GM12878 (cell line): Measurements from ENCODE around the gene ASZ1. TPM values are rescaled to one million over a fixed set of nuclear protein-coding genes. Genes with fewer than 3 reads are reported as not detected.

Experiments used
- ATAC-seq: fragments of 200-7000 bp; cut with Tn5 transposase; 3 replicates; pipeline ENCODE4 v1.9.1; 2020; ENCODE audit warnings: mild to moderate bottlenecking, moderate library complexity
- BruUV-seq: library from RNA; stranded (reverse); fragments of 400-500 nt; replicated peaks from 2 replicates; lab custom pipeline; 2021; lab: Mats Ljungman, UMichigan
- CTCF ChIA-PET: fragments of 300-600 bp; sonication (Branson Sonifier 250); formaldehyde crosslinking; extraction: SDS; loops from one replicate; lab custom pipeline; 2021; ENCODE audit warnings: inconsistent platforms; lab: Yijun Ruan, JAX
- POLR2A ChIA-PET: fragments of 350-600 bp; formaldehyde crosslinking; extraction: SDS; loops from one replicate; lab custom pipeline; 2021; ENCODE audit warnings: inconsistent platforms; lab: Charles Lee
- RAD21 ChIA-PET: fragments of 300-600 bp; sonication (Branson Sonifier 250); formaldehyde crosslinking; loops from one replicate; lab custom pipeline; 2023; ENCODE audit warnings: antibody characterized with exemption; ENCODE audit not compliant: unreplicated experiment; lab: Charles Lee
- SMC1A ChIA-PET: fragments of 300-600 bp; sonication (Branson Sonifier 250); formaldehyde crosslinking; loops from one replicate; lab custom pipeline; 2023; ENCODE audit not compliant: unreplicated experiment, uncharacterized antibody; lab: Charles Lee
- DNase-seq: peaks from one replicate; pipeline ENCODE4 v3.0.0-alpha.2; 2011; ENCODE audit warnings: low read depth, low spot score
- FAIRE-seq: peaks from 3 replicates; lab custom pipeline; 2011; peaks lifted over from hg19 to GRCh38; lab: Jason Lieb, UNC
- H2AFZ ChIP-seq: 2 replicates; pipeline ENCODE4 v1.6.0; 2011; ENCODE audit warnings: low read depth, low read length, control low read depth; ENCODE audit not compliant: control insufficient read depth
- H3K27ac ChIP-seq: 2 replicates; pipeline ENCODE4 v1.5.1; 2011; ENCODE audit warnings: control low read depth; ENCODE audit not compliant: control insufficient read depth, insufficient read depth
- H3K27me3 ChIP-seq, 2 experiments: replicated peaks in 1 of 2; 2 replicates each; pipeline versions ENCODE4 v1.6.0 to v1.6.1; 2011; ENCODE audit warnings: low read length in 1 of 2; ENCODE audit not compliant: control insufficient read depth in 2 of 2, insufficient read depth in 2 of 2
- H3K36me3 ChIP-seq, 2 experiments: 2 replicates each; pipeline ENCODE4 v1.5.1; 2011; ENCODE audit warnings: low read length in 1 of 2; ENCODE audit not compliant: control insufficient read depth in 2 of 2, insufficient read depth in 2 of 2
- H3K4me1 ChIP-seq: 2 replicates; pipeline ENCODE4 v1.6.1; 2011; ENCODE audit warnings: mild to moderate bottlenecking, low read length, moderate library complexity, mixed read lengths; ENCODE audit not compliant: control insufficient read depth, insufficient read depth
- H3K4me2 ChIP-seq: 2 replicates; pipeline ENCODE4 v1.6.0; 2011; ENCODE audit warnings: control low read depth; ENCODE audit not compliant: control insufficient read depth, insufficient read depth
- H3K4me3 ChIP-seq: fragments of 200-600 bp; sonication (generic); 2 replicates; pipeline ENCODE4 v1.5.1; 2016
- H3K79me2 ChIP-seq: 2 replicates; pipeline ENCODE4 v1.6.0; 2011; ENCODE audit warnings: low read length; ENCODE audit not compliant: control insufficient read depth, insufficient read depth
- H3K9ac ChIP-seq: 2 replicates; pipeline ENCODE4 v1.8.0; 2011; ENCODE audit warnings: low read length, control low read depth, mixed read lengths; ENCODE audit not compliant: control insufficient read depth, insufficient read depth
- H3K9me3 ChIP-seq: replicated peaks from 3 replicates; pipeline ENCODE4 v1.5.1; 2011; ENCODE audit warnings: mild to moderate bottlenecking, low read length; ENCODE audit not compliant: control insufficient read depth, insufficient read depth
- H4K20me1 ChIP-seq: 2 replicates; pipeline ENCODE4 v1.6.0; 2011; ENCODE audit not compliant: control insufficient read depth, insufficient read depth
- E4F1 ChIP-seq: fragments of 450-650 bp; IDR thresholded peaks from 2 replicates; pipeline ENCODE4 v1.6.1; 2018; ENCODE audit warnings: borderline replicate concordance, mild to moderate bottlenecking; ENCODE audit not compliant: partially characterized antibody
- EED ChIP-seq: sonication (generic); IDR thresholded peaks from 2 replicates; pipeline ENCODE4 v1.6.1; 2016; ENCODE audit warnings: antibody characterized with exemption, low read depth
- EGR1 ChIP-seq, 2 experiments: IDR thresholded peaks; 1 replicate in 1 of 2; 2 replicates in 1 of 2; pipeline ENCODE4 v1.6.1; 2011 to 2012; ENCODE audit warnings: low read depth in 2 of 2, low read length in 2 of 2, borderline replicate concordance in 1 of 2, mild to moderate bottlenecking in 1 of 2, moderate library complexity in 1 of 2
- EP300 ChIP-seq, 2 experiments: fragments of 150-350 bp in 1 of 2; IDR thresholded peaks; 2 replicates each; pipeline ENCODE4 v1.6.1; 2011 to 2012; ENCODE audit warnings: low read depth in 2 of 2, low read length in 2 of 2, borderline replicate concordance in 1 of 2, improper control_type of control experiment in 1 of 2, inconsistent platforms in 1 of 2; ENCODE audit not compliant: control insufficient read depth in 1 of 2
- IKZF1 ChIP-seq: fragments of 450-650 bp; conservative IDR thresholded peaks from 2 replicates; pipeline ENCODE4 v1.6.1; 2017; ENCODE audit warnings: antibody characterized with exemption, mild to moderate bottlenecking
- TCF12 ChIP-seq: IDR thresholded peaks from 2 replicates; pipeline ENCODE4 v1.6.1; 2011; ENCODE audit warnings: low read depth, mild to moderate bottlenecking, low read length
- USF2 ChIP-seq: IDR thresholded peaks from 2 replicates; pipeline ENCODE4 v1.6.1; 2011; ENCODE audit warnings: low read depth, low read length, improper control_type of control experiment, borderline replicate concordance
- ZBTB4 ChIP-seq: fragments of 450-650 bp; formaldehyde crosslinking; IDR thresholded peaks from 2 replicates; pipeline ENCODE4 v1.4.0; 2022; ENCODE audit warnings: mild to moderate bottlenecking, moderate library complexity
- WGBS: methylation state at CpG from one replicate; pipeline ENCODE4 v1.1.6; 2016; ENCODE audit warnings: low lambda C conversion rate; ENCODE audit not compliant: insufficient replicate concordance, insufficient coverage; ENCODE audit errors: missing lambda C conversion rate; 5-methylcytosine and 5-hydroxymethylcytosine counted together
- in situ Hi-C: fragments of 300-500 bp; cut with MboI; formaldehyde crosslinking; loops from 9 replicates; pipeline ENCODE4 v1.14.3; 2018; ENCODE audit warnings: mixed read lengths
- intact Hi-C: fragments of 100-400 bp; cut with micrococcal nuclease; formaldehyde crosslinking; loops from one replicate; pipeline ENCODE4 v1.14.2; 2022; ENCODE audit not compliant: unreplicated experiment
- polyA plus RNA-seq, 11 experiments: library from polyadenylated mRNA; depleted of rRNA in 4 of 11; unstranded in 6 of 11; stranded (reverse) in 5 of 11; fragments of >200 nt; fragmentation: Nextera tagmentation in 4 of 11; fragmentation: Illumina TruSeq in 1 of 11; extraction: Ambion mirVana in 4 of 11; extraction: Trizol in 1 of 11; gene quantifications; 1 replicate in 1 of 11; 2 replicates in 10 of 11; pipeline versions ENCODE4 v1.2.1 to v1.2.3, GENCODE V29; 2011 to 2016; ENCODE audit warnings: inconsistent platforms in 2 of 11, missing spikeins in 2 of 11, low read depth in 1 of 11
- total RNA-seq, 4 experiments: library from RNA; depleted of rRNA in 3 of 4; stranded (reverse); fragments of >200 nt in 3 of 4; fragmentation: Illumina TruSeq in 1 of 4; extraction: Trizol in 1 of 4; gene quantifications; 2 replicates each; pipeline versions ENCODE4 v1.2.1 to v1.2.3, GENCODE V29; 2013 to 2021

ASZ1 gene
- total and polyA plus RNA-seq, 10 of the 15 experiments (the other 5 are each of a cell fraction or from before 2014, with no cell fraction given) = 0.04 to 0.09 (median 0.06) TPM; not detected in 5

GRCh38 chr7:117448655-117449054 is 21.4 kb upstream of the ASZ1 start:
- Histone ChIP-seq H3K4me3 (no peak overlapping the region), H3K4me1 (no peaks in the 10 kb centered on the region), H3K27me3 (no peaks in the 10 kb centered on the region), H4K20me1 (no peaks in the 10 kb centered on the region), H3K9me3 (no peaks in the 10 kb centered on the region; the same call in 2 of the 3 replicates), H3K4me2 (no peak overlapping the region), H3K79me2 (no peaks in the 10 kb centered on the region), H3K9ac (no peak overlapping the region), H3K36me3 (no peaks in the 10 kb centered on the region), H2AFZ (no peak overlapping the region), H3K27ac (no peak overlapping the region)
- DNase-seq (no peak), ATAC-seq (no peak), FAIRE-seq (no peak)
- WGBS = 43% methylated on average over 2 of the region's 2 CpGs
- in situ Hi-C loops = no loop called here
- intact Hi-C loops = no loop called here
- ChIA-PET POLR2A (no interaction called here), SMC1A (no interaction called here), RAD21 (no interaction called here), CTCF (interaction anchor here (0.9 to 1.0 kb wide), 2 partner anchors 10 to 27 kb away, joined by 3 read pairs; no protein-coding TSS in a partner anchor)
- BruUV-seq = no TSS peak
- no peak for TF ChIP-seq E4F1

GRCh38 chr7:117446220-117446815 is 19.0 kb upstream of the ASZ1 start:
- Histone ChIP-seq H3K27ac (no peak overlapping the region), H3K36me3 (no peaks in the 10 kb centered on the region), H3K4me1 (no peaks in the 10 kb centered on the region), H4K20me1 (no peaks in the 10 kb centered on the region), H2AFZ (no peak overlapping the region), H3K4me3 (no peak overlapping the region), H3K9ac (no peak overlapping the region), H3K27me3 (no peaks in the 10 kb centered on the region), H3K79me2 (no peaks in the 10 kb centered on the region), H3K9me3 (no peaks in the 10 kb centered on the region; the same call in 2 of the 3 replicates), H3K4me2 (no peak overlapping the region)
- FAIRE-seq (no peak), DNase-seq (no peak), ATAC-seq (no peak)
- ChIA-PET SMC1A (interaction anchor here (1.1 to 1.5 kb wide), 3 partner anchors 8 to 11 kb away, joined by 4 to 6 read pairs (median 4); no protein-coding TSS in a partner anchor), CTCF (interaction anchor here (1.7 to 1.9 kb wide), 2 partner anchors 10 to 13 kb away, joined by 3 to 7 read pairs; no protein-coding TSS in a partner anchor), RAD21 (no interaction called here), POLR2A (no interaction called here)
- intact Hi-C loops = no loop called here
- in situ Hi-C loops = no loop called here
- WGBS = 48% methylated on average over 4 of the region's 4 CpGs
- BruUV-seq = no TSS peak
- TF ChIP-seq TCF12 (no peak), ZBTB4 (CRISPR knock-in tag) (no peak), USF2 (no peak), EGR1 (IDR thresholded peaks at IDR 0.05; ENCODE audit: borderline replicate concordance in 1 of 2, low read depth in 2 of 2, low read length in 2 of 2) (no peak), IKZF1 (no peak), EP300 (IDR thresholded peaks at IDR 0.05; ENCODE audit: borderline replicate concordance in 1 of 2, control insufficient read depth in 1 of 2, low read depth in 2 of 2, low read length in 2 of 2) (no peak), EED (no peak)
